IMR-90 (cell line): ENCODE measurements around the gene CNOT2. TPM values are rescaled to one million over a fixed set of nuclear protein-coding genes. Genes with fewer than 3 reads are reported as not detected.
A peak's percentile ranks its signal among the peaks of the same experiment; 100 is the strongest.

Source experiments
- ATAC-seq: fragments of 200-7000 bp; cut with Tn5 transposase; 2 replicates; pipeline ENCODE4 v1.9.1; 2020; ENCODE audit warnings: low read depth, mild to moderate bottlenecking, moderate library complexity
- BruUV-seq: library from RNA; stranded (reverse); fragments of 400-500 nt; replicated peaks from 2 replicates; lab custom pipeline; 2021; lab: Mats Ljungman, UMichigan
- CTCF ChIA-PET: fragments of 300-600 bp; formaldehyde crosslinking; extraction: SDS; loops from one replicate; lab custom pipeline; 2021; ENCODE audit warnings: antibody characterized with exemption; lab: Yijun Ruan, JAX
- POLR2A ChIA-PET: fragments of 300-600 bp; sonication (Branson Sonifier 250); formaldehyde crosslinking; loops from one replicate; lab custom pipeline; 2022; ENCODE audit warnings: antibody characterized with exemption; ENCODE audit not compliant: unreplicated experiment; lab: Charles Lee
- DNase-seq: peaks from one replicate; pipeline ENCODE4 v3.0.0; 2013
- H2AFZ ChIP-seq: replicated peaks from 2 replicates; pipeline ENCODE3; 2013; ENCODE audit warnings: low read length, mild to moderate bottlenecking; ENCODE audit not compliant: poor library complexity
- H2AK5ac ChIP-seq: 2 replicates; pipeline ENCODE4 v1.6.1; 2013; ENCODE audit warnings: low read depth, low read length, inconsistent platforms
- H2AK9ac ChIP-seq: replicated peaks from 2 replicates; pipeline ENCODE3; 2013; ENCODE audit warnings: mild to moderate bottlenecking, low read depth, low read length, moderate library complexity; ENCODE audit not compliant: poor library complexity
- H2BK120ac ChIP-seq: 2 replicates; pipeline ENCODE4 v1.6.1; 2013; ENCODE audit warnings: low read depth, low read length, inconsistent platforms
- H2BK15ac ChIP-seq: 3 replicates; pipeline ENCODE4 v1.6.1; 2013; ENCODE audit warnings: low read depth, low read length, inconsistent platforms
- H2BK20ac ChIP-seq: 2 replicates; pipeline ENCODE4 v1.6.1; 2013; ENCODE audit warnings: low read depth, mild to moderate bottlenecking, inconsistent platforms, low read length, moderate library complexity
- H2BK5ac ChIP-seq: 2 replicates; pipeline ENCODE4 v1.6.1; 2013; ENCODE audit warnings: mild to moderate bottlenecking, low read depth, low read length, inconsistent platforms; ENCODE audit not compliant: poor library complexity, severe bottlenecking
- H3K14ac ChIP-seq: replicated peaks from 2 replicates; pipeline ENCODE4 v1.6.1; 2013; ENCODE audit warnings: low read depth, low read length, inconsistent platforms
- H3K18ac ChIP-seq: 2 replicates; pipeline ENCODE4 v1.6.1; 2013; ENCODE audit warnings: low read depth, low read length, control low read depth
- H3K23ac ChIP-seq: 2 replicates; pipeline ENCODE4 v1.6.1; 2013; ENCODE audit warnings: low read depth, low read length, inconsistent platforms
- H3K27ac ChIP-seq: 2 replicates; pipeline ENCODE4 v1.5.1; 2013; ENCODE audit warnings: mild to moderate bottlenecking, control low read depth, low read length; ENCODE audit not compliant: insufficient read depth
- H3K27me3 ChIP-seq: 2 replicates; pipeline ENCODE4 v1.6.1; 2013; ENCODE audit warnings: low read length; ENCODE audit not compliant: control insufficient read depth, insufficient read depth
- H3K36me3 ChIP-seq: 2 replicates; pipeline ENCODE4 v1.6.1; 2013; ENCODE audit warnings: low read length, mixed read lengths; ENCODE audit not compliant: control insufficient read depth, insufficient read depth
- H3K4ac ChIP-seq: 2 replicates; pipeline ENCODE4 v1.6.1; 2013; ENCODE audit warnings: low read depth, low read length, inconsistent platforms
- H3K4me1 ChIP-seq: 2 replicates; pipeline ENCODE4 v1.6.1; 2013; ENCODE audit warnings: low read length, mixed read lengths; ENCODE audit not compliant: control insufficient read depth, insufficient read depth
- H3K4me2 ChIP-seq: 2 replicates; pipeline ENCODE4 v1.6.1; 2013; ENCODE audit warnings: low read depth, mild to moderate bottlenecking, control low read depth, low read length, moderate library complexity
- H3K4me3 ChIP-seq: 2 replicates; pipeline ENCODE4 v1.5.1; 2013; ENCODE audit warnings: low read depth, mild to moderate bottlenecking, control low read depth, low read length, moderate library complexity; ENCODE audit not compliant: insufficient read depth
- H3K56ac ChIP-seq: 2 replicates; pipeline ENCODE4 v1.6.1; 2013; ENCODE audit warnings: low read length, inconsistent platforms; ENCODE audit not compliant: insufficient read depth; ENCODE audit errors: extremely low read depth
- H3K79me1 ChIP-seq, 2 experiments: 2 replicates each; pipeline ENCODE4 v1.6.1; 2013; ENCODE audit warnings: low read length in 2 of 2, inconsistent platforms in 1 of 2, low read depth in 1 of 2
- H3K9ac ChIP-seq: 2 replicates; pipeline ENCODE4 v1.6.1; 2013; ENCODE audit warnings: low read depth, low read length, control low read depth
- H3K9me1 ChIP-seq: 2 replicates; pipeline ENCODE4 v1.6.1; 2013; ENCODE audit warnings: low read length, inconsistent platforms; ENCODE audit not compliant: insufficient read depth
- H3K9me3 ChIP-seq: 2 replicates; pipeline ENCODE4 v1.6.1; 2013; ENCODE audit warnings: low read length; ENCODE audit not compliant: control insufficient read depth, insufficient read depth
- H4K20me1 ChIP-seq: 2 replicates; pipeline ENCODE4 v1.6.1; 2013; ENCODE audit warnings: low read length, inconsistent platforms; ENCODE audit not compliant: insufficient read depth
- H4K5ac ChIP-seq: 2 replicates; pipeline ENCODE4 v1.6.1; 2013; ENCODE audit warnings: mild to moderate bottlenecking, low read depth, low read length, control low read depth
- H4K8ac ChIP-seq, 2 experiments: 2 replicates each; pipeline ENCODE4 v1.6.1; 2013; ENCODE audit warnings: low read depth in 2 of 2, low read length in 2 of 2, control low read depth in 1 of 2, inconsistent platforms in 1 of 2
- H4K91ac ChIP-seq: 2 replicates; pipeline ENCODE4 v1.6.1; 2013; ENCODE audit warnings: low read depth, low read length, inconsistent platforms; ENCODE audit not compliant: insufficient read depth
- BHLHE40 ChIP-seq: fragments of 150-350 bp; IDR thresholded peaks from 2 replicates; pipeline ENCODE4 v1.6.1; 2016; ENCODE audit warnings: mild to moderate bottlenecking, low read depth, low read length
- CEBPB ChIP-seq: IDR thresholded peaks from 2 replicates; pipeline ENCODE4 v1.6.1; 2012; ENCODE audit warnings: low read depth, low read length, improper control_type of control experiment
- FOS ChIP-seq: fragments of 150-350 bp; IDR thresholded peaks from 2 replicates; pipeline ENCODE4 v1.6.1; 2016; ENCODE audit warnings: low read depth, low read length
- MAFK ChIP-seq: IDR thresholded peaks from 2 replicates; pipeline ENCODE4 v1.6.1; 2012; ENCODE audit warnings: low read depth, low read length, improper control_type of control experiment
- MAZ ChIP-seq: IDR thresholded peaks from 2 replicates; pipeline ENCODE4 v1.6.1; 2012; ENCODE audit warnings: low read depth, mild to moderate bottlenecking, low read length, improper control_type of control experiment, moderate library complexity, borderline replicate concordance
- MXI1 ChIP-seq: IDR thresholded peaks from 2 replicates; pipeline ENCODE4 v1.6.1; 2012; ENCODE audit warnings: low read depth, mild to moderate bottlenecking, low read length, moderate library complexity, borderline replicate concordance
- NFE2L2 ChIP-seq: fragments of 150-350 bp; IDR thresholded peaks from 2 replicates; pipeline ENCODE4 v1.6.1; 2016; ENCODE audit warnings: low read depth, mild to moderate bottlenecking, low read length
- RAD21 ChIP-seq: IDR thresholded peaks from 2 replicates; pipeline ENCODE4 v1.6.1; 2012; ENCODE audit warnings: low read length, improper control_type of control experiment
- RCOR1 ChIP-seq: IDR thresholded peaks from 2 replicates; pipeline ENCODE4 v1.6.1; 2012; ENCODE audit warnings: mild to moderate bottlenecking, low read length, improper control_type of control experiment; ENCODE audit not compliant: insufficient replicate concordance
- RFX5 ChIP-seq: IDR thresholded peaks from 2 replicates; pipeline ENCODE4 v1.8.0; 2012; ENCODE audit warnings: low read depth, mild to moderate bottlenecking, low read length, moderate library complexity
- dilution Hi-C: fragments of 300-500 bp; cut with HindIII; formaldehyde crosslinking; loops from one replicate; pipeline ENCODE4 v1.14.3; 2018; ENCODE audit warnings: low sequenced_read_pairs; ENCODE audit not compliant: unreplicated experiment
- in situ Hi-C: fragments of 300-500 bp; cut with MboI; formaldehyde crosslinking; loops from 3 replicates; pipeline ENCODE4 v1.14.3; 2019; ENCODE audit warnings: low sequenced_read_pairs, inconsistent platforms, mixed read lengths
- intact Hi-C: fragments of 100-400 bp; cut with micrococcal nuclease; formaldehyde crosslinking; loops from 2 replicates; pipeline ENCODE4 v1.10.0; 2022
- polyA plus RNA-seq, 3 experiments: library from polyadenylated mRNA; depleted of rRNA; stranded (reverse); fragments of >200 nt; gene quantifications; 2 replicates each; pipeline ENCODE4 v1.2.3, GENCODE V29; 2012; ENCODE audit warnings: low replicate concordance in 1 of 3
- total RNA-seq: library from RNA; depleted of rRNA; stranded (reverse); fragments of >200 nt; gene quantifications from 2 replicates; pipeline ENCODE4 v1.2.3, GENCODE V29; 2012
- TF ChIP-seq, protein P1 (sequence below): fragments of 150-350 bp; IDR thresholded peaks from 2 replicates; pipeline ENCODE4 v1.6.1; 2016; ENCODE audit warnings: low read depth, mild to moderate bottlenecking, low read length, moderate library complexity, borderline replicate concordance
- TF ChIP-seq, protein P2 (sequence below): conservative IDR thresholded peaks from 2 replicates; pipeline ENCODE4 v1.5.1; 2012; ENCODE audit warnings: mild to moderate bottlenecking, low read depth, low read length, improper control_type of control experiment

CNOT2 gene
- total and polyA plus RNA-seq, 2 of the 4 experiments (the other 2 are of a cell fraction): 63.4 to 159 TPM

DNA sequence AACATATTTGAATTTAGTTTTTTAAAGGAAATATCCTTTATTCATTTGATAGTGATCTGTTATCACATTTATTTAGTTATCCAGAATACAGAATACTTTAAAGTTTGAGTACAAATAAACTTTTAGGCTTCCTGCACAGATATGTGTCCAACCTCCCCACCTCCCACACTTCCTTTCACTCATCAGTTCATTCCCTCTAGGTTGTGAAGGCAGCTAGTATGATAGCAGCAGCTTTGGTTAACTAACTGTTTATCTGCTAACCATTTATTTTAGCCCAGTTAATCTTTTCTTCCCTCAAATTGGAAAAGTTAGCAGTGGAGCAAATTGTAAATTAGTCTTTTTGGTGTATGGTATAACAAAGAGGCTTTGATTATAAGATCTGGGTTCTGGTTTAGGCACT lies 35.7 kb downstream of the CNOT2 start:
- peaks cover 4 to 26% of the 10 kb centered on the region in 2 experiments; a peak in 3 of 4 replicates for H3K79me1 ChIP-seq
- ATAC-seq (0 out of 2 replicates have a peak, but pooled peaks have one; percentile 37), DNase-seq (no peak)
- no peaks in the 10 kb centered on the region for H3K9me1 ChIP-seq
- no peak overlapping the region for H2AK5ac ChIP-seq
- no peak overlapping the region for H2BK15ac ChIP-seq
- H4K91ac ChIP-seq: no peak overlapping the region
- no peak overlapping the region for H2AK9ac ChIP-seq
- no peak overlapping the region for H2BK120ac ChIP-seq
- no peak overlapping the region for H4K5ac ChIP-seq
- no peak overlapping the region for H3K4me3 ChIP-seq
- dilution Hi-C loops (no loop called here), in situ Hi-C loops (no loop called here), intact Hi-C loops (no loop called here)
- no peak overlapping the region for H3K14ac ChIP-seq
- no peak overlapping the region for H2BK20ac ChIP-seq
- H3K4ac ChIP-seq: no peak overlapping the region
- H3K27ac ChIP-seq: no peak overlapping the region
- H3K23ac ChIP-seq: no peak overlapping the region
- H3K18ac ChIP-seq: no peak overlapping the region
- no TSS peak for BruUV-seq
- no peak overlapping the region for H4K8ac ChIP-seq
- H3K4me2 ChIP-seq: no peak overlapping the region
- peaks cover 20% of the 10 kb centered on the region for H4K20me1 ChIP-seq
- H3K4me1 ChIP-seq: no peaks in the 10 kb centered on the region
- peaks cover 4% of the 10 kb centered on the region; the same call in 1 of the 2 replicates for H3K36me3 ChIP-seq
- no peaks in the 10 kb centered on the region for H3K9me3 ChIP-seq
- POLR2A ChIA-PET: no interaction called here
- no peak overlapping the region for H2BK5ac ChIP-seq
- no peaks in the 10 kb centered on the region for H3K27me3 ChIP-seq
- TF ChIP-seq, protein P1, sequence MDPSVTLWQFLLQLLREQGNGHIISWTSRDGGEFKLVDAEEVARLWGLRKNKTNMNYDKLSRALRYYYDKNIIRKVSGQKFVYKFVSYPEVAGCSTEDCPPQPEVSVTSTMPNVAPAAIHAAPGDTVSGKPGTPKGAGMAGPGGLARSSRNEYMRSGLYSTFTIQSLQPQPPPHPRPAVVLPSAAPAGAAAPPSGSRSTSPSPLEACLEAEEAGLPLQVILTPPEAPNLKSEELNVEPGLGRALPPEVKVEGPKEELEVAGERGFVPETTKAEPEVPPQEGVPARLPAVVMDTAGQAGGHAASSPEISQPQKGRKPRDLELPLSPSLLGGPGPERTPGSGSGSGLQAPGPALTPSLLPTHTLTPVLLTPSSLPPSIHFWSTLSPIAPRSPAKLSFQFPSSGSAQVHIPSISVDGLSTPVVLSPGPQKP: no peak
- TF ChIP-seq MAZ (no peak), RAD21 (no peak), FOS (no peak), RFX5 (no peak), RCOR1 (no peak), NFE2L2 (no peak), CEBPB (no peak), BHLHE40 (no peak), MXI1 (no peak), MAFK (no peak)
- TF ChIP-seq, protein P2, sequence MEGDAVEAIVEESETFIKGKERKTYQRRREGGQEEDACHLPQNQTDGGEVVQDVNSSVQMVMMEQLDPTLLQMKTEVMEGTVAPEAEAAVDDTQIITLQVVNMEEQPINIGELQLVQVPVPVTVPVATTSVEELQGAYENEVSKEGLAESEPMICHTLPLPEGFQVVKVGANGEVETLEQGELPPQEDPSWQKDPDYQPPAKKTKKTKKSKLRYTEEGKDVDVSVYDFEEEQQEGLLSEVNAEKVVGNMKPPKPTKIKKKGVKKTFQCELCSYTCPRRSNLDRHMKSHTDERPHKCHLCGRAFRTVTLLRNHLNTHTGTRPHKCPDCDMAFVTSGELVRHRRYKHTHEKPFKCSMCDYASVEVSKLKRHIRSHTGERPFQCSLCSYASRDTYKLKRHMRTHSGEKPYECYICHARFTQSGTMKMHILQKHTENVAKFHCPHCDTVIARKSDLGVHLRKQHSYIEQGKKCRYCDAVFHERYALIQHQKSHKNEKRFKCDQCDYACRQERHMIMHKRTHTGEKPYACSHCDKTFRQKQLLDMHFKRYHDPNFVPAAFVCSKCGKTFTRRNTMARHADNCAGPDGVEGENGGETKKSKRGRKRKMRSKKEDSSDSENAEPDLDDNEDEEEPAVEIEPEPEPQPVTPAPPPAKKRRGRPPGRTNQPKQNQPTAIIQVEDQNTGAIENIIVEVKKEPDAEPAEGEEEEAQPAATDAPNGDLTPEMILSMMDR: no peak
- H2AFZ ChIP-seq: no peak overlapping the region
- no peak overlapping the region for H3K56ac ChIP-seq
- CTCF ChIA-PET: interaction anchor here (1.0 kb wide), 1 partner anchor 38 kb away, joined by 3 read pairs; no protein-coding TSS in a partner anchor
- no peak overlapping the region for H3K9ac ChIP-seq
